GM19468 (cell line): ENCODE results near the gene SORBS2.

Source experiments
- ATAC-seq: cut with Tn5 transposase; IDR thresholded peaks from one replicate; pipeline ENCODE4 v1.9.1; 2021; ENCODE audit warnings: mild to moderate bottlenecking, moderate library complexity, moderate number of reproducible peaks; ENCODE audit not compliant: unreplicated experiment; ENCODE audit errors: extremely low read depth

Gene SORBS2

GRCh38 chr4:185835814-185836213 is 23.8 kb upstream of the SORBS2 start:
- no peak for ATAC-seq

- ATAC-seq = no peak
These were observed 23.3 kb upstream of the SORBS2 start for GRCh38 chr4:185835336-185835735.

DNA sequence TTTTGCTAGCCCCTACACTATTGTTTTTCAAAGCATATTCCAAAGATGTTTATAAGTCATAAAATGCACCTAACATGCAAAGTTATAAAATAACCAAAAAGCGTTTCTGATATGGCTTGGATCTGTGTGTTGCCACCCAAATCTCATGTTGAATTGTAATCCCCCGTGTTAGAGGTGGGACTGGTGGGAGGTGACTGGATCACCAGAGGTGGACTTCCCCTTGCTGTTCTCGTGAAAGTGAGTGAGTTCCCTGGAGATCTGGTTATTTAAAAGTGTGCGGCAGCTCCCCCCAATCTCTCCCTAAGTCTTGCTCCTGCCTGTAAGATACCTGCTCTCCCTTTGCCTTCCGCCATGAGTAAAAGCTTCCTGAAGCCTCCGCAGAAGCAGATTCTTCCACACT is 22.8 kb upstream of the SORBS2 start:
- ATAC-seq = no peak

GRCh38 chr4:185834088-185834487 is 22.1 kb upstream of the SORBS2 start:
- no peak for ATAC-seq

DNA sequence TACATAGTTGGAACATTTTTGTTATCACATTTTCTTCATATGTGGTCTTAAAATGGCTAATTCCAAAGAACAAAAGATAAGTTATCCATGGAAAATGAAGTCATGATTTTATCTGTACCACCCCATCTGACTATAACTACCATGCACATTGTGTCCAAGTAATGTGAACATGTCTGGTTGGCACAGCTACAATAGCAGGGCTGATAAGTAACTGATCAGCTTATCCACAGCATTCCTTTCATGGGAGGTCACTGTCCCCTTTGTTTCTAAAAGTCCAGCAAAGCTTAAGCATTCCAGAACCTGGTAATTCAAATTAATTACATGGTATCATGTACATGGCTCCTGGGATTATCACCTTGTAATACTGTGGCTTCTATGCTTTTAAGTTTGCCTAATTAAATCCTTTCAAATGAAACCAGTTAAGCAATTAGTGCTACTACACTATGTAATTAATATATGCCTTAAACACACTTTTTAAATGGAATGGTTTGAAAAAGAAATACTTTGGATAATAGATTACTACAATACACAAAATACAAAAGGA is 21.1 kb upstream of the SORBS2 start:
- ATAC-seq = no peak

- no peak for ATAC-seq
These were observed 19.3 kb upstream of the SORBS2 start for GRCh38 chr4:185831125-185831815.

DNA sequence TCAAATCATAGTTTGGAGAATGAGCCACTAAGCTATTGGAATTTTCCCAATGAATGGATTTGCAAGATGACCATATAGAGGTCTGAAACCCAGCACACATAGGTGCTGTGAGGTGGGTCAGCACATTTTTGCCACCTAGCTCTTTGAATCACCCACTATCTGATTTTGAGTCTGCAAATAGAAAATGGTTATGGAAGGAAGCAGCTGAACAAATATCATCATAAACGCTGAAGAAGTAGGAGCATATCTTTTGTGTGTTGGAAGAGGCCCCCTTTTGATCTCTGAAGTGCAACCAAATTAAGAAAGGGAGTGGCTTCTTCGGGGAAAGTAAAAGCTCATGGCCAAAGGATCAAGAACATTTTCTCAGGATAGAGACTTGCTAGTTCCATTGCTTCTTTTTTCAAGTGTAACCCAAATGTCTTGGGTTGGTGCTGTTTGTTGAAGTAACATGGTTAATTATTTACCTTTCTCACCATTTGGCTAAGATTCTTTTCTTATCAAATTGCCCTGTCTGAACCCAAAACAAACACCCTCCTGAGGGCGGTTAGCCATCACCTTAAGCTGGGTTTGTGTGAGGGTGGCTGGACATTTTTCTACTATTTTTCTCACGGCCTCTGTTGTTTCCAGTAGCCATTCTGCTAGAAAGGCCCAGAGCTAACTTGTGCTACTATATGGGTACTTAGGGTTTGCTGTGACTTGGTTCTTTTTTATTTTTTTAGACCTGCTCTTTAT is 18.4 kb upstream of the SORBS2 start:
- no peak for ATAC-seq

DNA sequence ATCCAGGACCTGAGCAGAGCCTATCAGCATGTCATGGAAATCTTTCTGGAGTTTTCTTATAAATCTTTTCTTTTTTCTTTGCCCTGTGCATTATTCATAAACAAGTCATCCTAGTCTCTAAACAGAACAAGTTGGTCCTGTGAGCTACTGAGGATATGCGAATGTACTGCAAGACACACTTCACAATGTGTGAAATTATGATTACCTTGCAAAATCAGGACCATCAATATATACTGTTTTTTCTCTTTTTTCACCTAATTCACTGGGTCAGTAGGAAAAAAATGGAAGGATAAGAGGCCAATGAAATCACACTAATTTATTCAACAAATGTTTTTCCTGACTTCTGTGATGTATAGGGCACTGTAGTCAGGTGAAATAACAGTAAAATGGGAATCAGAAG is 14.4 kb upstream of the SORBS2 start:
- ATAC-seq = no peak

DNA sequence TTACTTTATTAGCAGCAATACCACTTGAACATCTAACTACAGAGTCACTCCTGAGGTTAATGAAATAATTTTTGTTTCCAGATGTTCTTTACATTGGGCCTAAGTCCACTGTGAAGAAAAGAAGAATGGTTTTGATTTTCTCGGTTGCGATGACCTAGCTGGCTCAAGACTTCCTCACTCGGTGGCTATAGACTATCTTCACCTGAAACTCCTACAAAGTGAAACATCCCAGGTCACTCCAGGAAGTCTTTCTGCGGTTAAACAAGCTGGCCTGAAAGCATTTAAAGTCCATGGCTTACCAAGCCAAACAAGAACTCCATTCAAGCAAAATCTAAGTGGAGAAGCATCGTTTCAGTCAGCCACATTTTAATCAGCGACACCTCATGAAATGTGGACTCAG is 13.7 kb upstream of the SORBS2 start:
- ATAC-seq = no peak

DNA sequence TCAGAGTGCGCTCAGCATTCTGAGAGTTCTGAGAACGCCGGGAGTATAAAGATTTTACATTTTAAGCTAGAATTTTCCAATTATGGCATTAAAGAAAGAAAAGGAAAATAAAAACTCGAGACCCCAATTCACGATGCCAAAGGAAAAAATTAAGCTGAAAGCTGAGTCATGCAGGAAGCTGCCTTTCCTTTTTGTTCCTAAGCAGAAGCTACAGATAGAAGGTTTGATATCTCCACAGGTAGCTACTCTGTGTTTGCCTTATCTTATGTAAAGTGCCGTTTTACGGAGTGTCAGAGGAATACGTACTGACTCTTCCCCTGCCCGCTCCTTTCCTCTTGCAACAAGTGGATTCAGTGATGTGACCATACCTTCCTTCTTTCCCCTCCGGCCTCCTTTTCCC is 10.8 kb upstream of the SORBS2 start:
- ATAC-seq = no peak

DNA sequence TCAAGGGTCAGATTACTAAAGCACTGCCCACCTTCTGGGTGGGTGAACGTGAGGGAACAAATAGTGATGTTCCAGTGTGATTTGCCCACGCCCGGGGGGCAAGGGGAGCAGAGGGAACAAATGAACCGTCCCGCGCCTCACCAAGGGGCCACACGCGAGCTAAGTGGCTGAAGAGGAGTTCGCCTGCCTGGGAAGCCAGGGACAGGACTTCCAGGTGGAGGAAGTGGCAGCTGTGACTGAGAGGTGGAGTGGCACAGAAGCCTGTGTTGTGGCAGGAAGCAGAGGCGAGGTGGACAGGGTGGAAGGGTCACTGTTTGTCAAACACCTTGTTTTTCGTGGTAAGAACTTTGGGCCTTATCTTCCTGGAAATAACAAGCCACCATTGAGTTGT is 9.0 kb upstream of the SORBS2 start:
- ATAC-seq = no peak

- ATAC-seq = no peak
These were observed 8.4 kb upstream of the SORBS2 start for GRCh38 chr4:185820146-185821028.

DNA sequence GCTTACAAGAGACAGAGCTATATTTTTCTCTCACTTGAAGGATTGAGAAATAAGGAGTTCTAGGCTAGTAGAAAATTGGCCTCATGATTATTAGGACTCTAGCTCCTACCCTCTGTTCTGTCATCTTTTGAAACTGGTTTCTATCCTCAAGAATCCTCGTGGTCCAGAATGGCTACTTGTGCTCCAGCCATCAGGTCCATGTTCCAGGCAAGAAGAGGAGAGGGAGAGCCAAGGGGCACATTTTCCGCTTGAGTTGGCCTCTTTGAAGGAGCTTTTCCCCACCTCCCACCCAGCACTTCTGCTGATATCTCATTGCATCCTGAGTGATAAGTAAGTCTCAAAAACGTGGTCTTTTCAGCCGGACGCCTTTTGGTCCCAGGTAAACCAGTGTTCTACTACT is 7.2 kb upstream of the SORBS2 start:
- ATAC-seq = no peak

- ATAC-seq = no peak
These were observed 5.4 kb upstream of the SORBS2 start for GRCh38 chr4:185817403-185817818.

GRCh38 chr4:185813133-185813532 is 1.1 kb upstream of the SORBS2 start:
- ATAC-seq = no peak

- ATAC-seq = no peak
These were observed 1.1 kb downstream of the SORBS2 start for GRCh38 chr4:185810746-185811508.

GRCh38 chr4:185809533-185810071 is 2.4 kb downstream of the SORBS2 start:
- ATAC-seq = no peak

DNA sequence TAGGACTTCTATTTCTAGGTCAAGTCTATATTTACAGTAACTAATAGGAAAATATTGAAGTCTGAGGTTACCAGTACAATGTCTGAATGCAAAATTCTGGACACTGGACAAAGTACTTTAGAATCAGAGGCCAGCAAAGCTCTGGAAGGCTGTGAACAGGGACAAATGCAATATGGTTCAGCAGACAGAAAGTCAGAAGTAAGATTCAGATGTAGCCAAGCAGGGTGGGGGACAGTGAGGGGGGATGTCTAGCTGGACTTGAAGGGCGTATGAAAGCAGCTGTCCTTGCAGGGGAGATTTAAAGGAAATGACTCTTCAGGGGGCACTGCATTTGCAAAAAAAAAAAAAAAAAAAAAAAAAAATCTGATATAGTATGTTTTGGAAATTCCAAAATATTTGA is 2.9 kb downstream of the SORBS2 start:
- no peak for ATAC-seq

GRCh38 chr4:185805979-185806378 is 6.0 kb downstream of the SORBS2 start:
- no peak for ATAC-seq
